A172 (cell line): ENCODE results near the gene BLMH. TPM values are rescaled to one million over a fixed set of nuclear protein-coding genes. Genes with fewer than 3 reads are reported as not detected.

ENCODE experiments used
- DNase-seq: peaks from one replicate; pipeline ENCODE4 v3.0.0-alpha.2; 2015; ENCODE audit warnings: low spot score
- total RNA-seq: library from RNA; depleted of rRNA; stranded (reverse); fragments of >200 nt; shearing (Covaris generic); gene quantifications from 2 replicates; pipeline ENCODE4 v1.2.3, GENCODE V29; 2014

The BLMH gene
- total RNA-seq, 1 experiment from 2014 or later: 48.7 TPM

- DNase-seq: no peak
These were observed 16.7 kb upstream of the BLMH start for GRCh38 chr17:30308406-30308805.

- no peak for DNase-seq
These were observed 13.0 kb upstream of the BLMH start for GRCh38 chr17:30304778-30305177.

DNA sequence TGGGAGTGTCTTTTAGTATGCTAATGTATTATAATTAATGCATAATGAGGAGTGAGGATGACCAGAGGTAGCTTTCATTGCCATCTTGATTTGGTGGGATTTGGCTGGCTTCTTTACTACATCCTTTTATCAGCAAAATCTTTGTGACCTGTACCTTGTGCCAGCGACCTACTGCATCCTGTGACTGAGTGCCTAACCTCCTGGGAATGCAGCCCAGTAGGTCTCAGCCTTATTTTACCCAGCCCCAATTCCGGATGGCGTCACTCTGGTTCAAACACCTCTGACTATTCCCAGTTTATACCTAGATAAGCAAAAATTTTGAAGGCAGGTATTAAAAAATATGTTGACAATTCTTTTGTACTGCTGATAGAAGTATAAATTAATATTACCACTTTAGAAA is 10.5 kb upstream of the BLMH start:
- DNase-seq: no peak

DNA sequence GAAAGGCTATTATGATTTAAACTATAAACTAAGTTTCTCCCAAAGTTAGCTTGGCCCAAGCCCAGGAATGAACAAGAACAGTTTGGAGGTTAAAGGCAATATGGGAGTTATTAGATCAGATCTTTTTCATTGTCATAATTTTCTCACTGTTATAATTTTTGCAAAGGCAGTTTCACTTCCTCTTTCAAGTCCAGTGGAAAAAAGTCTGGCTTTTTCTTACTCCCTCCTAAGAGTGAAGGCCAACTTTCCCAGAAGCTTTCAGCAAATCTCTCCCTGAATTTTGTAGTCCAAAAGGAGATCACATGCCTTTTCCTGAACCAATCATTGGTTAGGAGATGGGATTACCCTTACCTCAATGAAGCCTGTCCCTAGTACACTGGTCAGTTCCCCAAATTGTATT is 9.1 kb upstream of the BLMH start:
- DNase-seq: no peak

DNA sequence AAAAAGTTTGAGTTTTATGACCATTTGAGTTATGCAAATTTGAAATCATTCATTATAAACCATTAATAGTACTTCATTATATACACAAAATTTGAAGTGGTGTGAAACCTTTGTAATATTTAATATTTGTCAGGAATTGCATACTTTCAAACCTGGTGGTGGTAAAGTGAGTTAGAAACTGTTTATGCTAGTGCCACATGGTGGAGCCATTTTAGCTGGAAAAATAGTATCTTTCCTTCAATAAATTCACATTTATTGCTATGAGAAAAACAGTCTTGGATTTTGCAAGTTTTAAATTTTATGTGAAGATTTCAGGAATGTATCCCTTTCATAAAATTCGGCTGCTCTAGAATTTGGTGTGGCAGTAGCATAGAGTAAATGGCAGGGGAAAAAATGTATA is 7.3 kb upstream of the BLMH start:
- DNase-seq: no peak

DNA sequence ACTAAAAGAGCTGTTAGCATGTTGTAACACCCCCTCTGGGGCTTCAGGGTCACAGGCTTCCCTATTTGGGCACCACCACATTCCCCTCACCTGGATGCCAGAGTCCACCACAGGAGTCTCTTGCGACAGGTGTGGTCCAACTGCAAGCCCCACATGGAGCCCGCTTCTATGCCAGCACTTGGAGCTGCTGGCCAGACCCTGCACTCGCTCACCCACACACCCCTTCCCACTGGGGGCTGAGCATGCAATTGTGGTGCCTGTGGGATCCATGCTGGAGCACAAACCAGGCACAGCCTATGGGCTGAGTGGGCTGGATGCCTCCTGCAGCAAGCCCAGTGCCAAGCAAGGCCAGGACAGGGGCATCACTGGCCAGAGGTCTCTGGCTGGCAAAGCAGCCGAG is 6.0 kb upstream of the BLMH start:
- no peak for DNase-seq

GRCh38 chr17:30296499-30297080 is 4.8 kb upstream of the BLMH start:
- peak; percentile 49 for DNase-seq

DNA sequence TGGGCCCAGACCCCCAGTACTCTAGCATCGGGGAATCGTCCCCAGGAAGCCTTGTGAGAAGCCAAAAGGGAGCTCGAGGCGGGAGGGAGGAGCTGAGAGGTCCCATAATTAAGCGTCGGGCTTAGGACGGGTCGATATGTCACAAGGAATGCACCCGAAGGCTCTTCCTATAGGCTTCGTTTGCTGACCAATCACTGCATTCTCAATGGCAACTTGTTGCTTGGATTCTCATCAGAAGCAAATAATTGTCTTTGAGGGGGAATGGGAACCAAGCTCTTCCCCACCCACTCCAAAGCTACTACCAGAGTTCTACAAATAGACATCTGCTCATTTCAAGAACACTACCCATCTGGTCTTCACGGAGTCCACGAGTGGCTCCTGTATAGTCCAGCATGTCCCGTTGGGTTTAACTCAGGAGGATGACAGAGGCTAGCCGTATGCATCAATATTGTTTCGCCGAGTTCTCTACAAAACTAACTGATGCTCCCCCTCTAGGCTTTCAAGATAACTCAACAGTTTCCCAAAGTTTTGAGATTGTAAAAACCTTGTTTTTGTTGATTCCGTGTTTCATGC is 628 bp upstream of the BLMH start:
- DNase-seq: peak; percentile 35

GRCh38 chr17:30290696-30291542 is 825 bp downstream of the BLMH start:
- peak; percentile 27 for DNase-seq

GRCh38 chr17:30290077-30290476 is 1.7 kb downstream of the BLMH start:
- DNase-seq: no peak

DNA sequence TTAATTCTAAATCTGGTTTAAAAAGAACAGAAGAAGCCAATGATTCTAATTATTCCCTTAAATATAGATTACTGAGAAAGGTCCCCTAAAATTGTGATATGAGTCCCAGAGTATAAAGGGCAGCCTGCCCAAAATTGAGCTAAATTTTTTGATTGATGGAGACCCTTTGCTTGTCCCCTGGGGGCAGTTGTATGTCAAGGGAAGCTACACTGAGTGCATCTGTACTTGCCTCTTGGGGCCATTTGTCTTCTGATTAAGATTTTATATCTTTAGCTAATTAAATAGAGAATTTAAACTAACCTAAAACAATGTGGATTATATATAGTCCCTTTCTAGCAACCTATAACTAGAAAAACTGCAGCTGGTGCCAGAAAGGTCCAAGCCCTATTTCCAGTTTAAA is 12.6 kb downstream of the BLMH start:
- DNase-seq: no peak

DNA sequence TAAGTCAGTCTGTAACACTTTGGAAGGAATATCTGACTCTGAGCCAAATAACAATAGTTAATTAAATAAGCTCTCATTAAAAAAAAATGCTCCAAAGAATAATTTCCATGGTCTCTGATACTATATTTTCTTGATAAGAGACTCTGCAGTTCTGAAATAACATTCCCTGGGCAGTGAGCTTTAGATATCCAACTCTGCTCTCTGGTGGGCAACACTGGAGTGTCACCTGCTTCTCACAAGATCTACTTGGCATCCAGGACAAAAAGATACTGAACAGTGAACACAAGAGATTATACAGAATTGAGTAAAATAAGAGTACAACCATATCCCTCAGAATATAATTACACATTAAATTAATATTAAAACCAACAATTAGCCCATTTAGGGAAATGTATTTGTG is 13.7 kb downstream of the BLMH start:
- DNase-seq: peak; percentile 21

- no peak for DNase-seq
These were observed 15.8 kb downstream of the BLMH start for GRCh38 chr17:30275911-30276310.

GRCh38 chr17:30274887-30275286 is 16.9 kb downstream of the BLMH start:
- DNase-seq: no peak

GRCh38 chr17:30273373-30273772 is 18.4 kb downstream of the BLMH start:
- no peak for DNase-seq

DNA sequence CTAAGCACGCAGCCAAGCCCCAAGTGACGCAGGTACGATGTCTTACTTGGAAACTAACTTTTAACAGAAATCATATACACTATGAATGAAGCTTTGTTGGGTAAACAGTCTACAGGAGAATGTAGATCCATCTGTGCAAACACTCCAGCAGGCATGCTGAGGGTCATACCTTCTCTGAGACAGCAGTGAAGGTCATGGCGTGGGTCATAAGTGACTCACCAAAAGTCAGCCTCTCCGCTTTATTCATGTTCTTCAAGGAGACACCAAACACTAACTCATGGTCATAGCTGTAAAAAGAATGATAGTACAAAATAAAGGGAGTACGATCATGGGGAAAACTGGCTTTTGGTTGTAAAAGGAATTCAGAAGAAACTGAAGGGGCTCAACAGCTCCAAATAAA is 20.6 kb downstream of the BLMH start:
- DNase-seq: no peak

- no peak for DNase-seq
These were observed 24.1 kb downstream of the BLMH start for GRCh38 chr17:30267625-30268024.

DNA sequence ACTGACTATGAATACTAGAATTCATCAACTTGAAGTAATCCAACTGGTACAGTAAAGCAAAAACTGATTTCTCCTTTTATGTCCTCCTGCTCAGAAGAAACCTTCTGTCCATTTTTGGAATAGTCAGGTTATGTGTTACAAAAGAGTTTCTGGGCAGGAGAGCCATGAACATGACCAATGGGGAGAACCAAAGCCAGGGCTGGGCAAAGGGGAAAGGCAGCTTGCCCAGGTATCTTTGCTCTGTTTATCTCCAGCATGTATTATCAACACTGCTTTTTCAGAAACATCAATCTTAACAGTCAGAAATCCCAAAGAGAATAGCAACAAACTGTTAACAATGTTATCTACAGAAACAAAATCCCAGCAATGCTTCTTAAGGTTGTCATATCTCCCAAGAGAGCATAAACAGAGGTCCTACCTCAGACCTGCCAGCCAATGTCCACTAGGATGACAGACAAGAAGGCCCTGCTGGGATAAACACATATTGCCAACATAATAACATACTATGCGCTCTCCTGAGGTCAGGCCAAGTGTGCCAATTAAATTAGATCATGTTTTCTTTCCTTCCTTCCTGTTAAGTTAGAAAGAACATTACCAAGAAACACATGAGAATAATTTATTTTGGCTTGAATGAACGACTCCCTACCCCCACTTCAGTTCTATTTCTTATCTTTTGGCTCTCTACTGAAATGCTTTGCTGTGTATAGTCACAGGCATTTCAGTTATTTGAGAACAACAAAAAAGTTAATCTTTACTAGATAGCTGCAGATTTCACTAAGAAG is 28.0 kb downstream of the BLMH start:
- no peak for DNase-seq

- no peak for DNase-seq
These were observed 34.8 kb downstream of the BLMH start for GRCh38 chr17:30256756-30257506.

- no peak for DNase-seq
These were observed 37.6 kb downstream of the BLMH start for GRCh38 chr17:30254150-30254549.

GRCh38 chr17:30253312-30253711 is 38.4 kb downstream of the BLMH start:
- DNase-seq: no peak

DNA sequence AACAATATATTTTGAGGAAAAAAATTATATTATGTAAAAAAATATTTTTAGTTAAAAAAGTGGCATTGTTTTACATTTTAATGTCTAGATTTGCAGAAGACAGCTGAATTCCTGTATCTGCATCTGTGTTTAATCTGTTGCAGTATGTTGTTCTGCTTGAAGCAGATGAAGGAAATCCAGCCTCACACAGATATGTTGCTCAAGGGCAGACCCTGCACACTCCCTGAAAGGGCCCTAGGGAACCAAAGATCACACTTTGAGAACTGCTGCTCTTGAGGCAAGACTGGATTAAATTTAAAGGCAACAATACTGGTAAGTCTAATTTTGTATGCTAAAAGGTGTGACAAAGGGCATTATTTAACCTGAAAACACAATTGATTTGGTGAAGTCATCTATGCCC is 39.8 kb downstream of the BLMH start:
- no peak for DNase-seq
